HUDEP-2 (cell line): ENCODE results near the gene BUD13.

ENCODE experiments used
- DNase-seq, 76 experiments: peaks; one replicate each; lab custom pipeline; 2025; ENCODE audit not compliant: unreplicated experiment in 76 of 76; lab: John Stamatoyannopoulos, UW

Gene BUD13

DNA sequence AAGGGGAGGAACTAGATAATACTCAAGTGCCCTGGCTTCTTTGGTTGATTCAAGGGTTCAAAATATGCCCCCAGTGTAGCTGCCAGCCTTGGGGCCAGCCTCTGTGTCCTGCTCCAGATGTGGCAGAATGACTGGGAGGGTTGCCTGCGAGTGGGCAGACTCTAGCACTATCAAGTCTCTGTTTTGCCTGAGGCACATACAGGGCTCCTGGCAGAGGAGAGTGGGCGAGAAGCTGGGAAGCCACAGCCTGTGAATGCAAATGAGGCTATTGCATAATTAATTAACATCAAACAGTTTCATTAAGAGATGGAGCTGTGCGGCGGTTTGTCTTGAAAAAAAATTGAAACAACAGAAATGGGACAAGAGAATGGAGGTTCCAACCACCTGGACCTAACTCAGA, 50.8 kb downstream of the BUD13 start:
- no peak for DNase-seq

DNA sequence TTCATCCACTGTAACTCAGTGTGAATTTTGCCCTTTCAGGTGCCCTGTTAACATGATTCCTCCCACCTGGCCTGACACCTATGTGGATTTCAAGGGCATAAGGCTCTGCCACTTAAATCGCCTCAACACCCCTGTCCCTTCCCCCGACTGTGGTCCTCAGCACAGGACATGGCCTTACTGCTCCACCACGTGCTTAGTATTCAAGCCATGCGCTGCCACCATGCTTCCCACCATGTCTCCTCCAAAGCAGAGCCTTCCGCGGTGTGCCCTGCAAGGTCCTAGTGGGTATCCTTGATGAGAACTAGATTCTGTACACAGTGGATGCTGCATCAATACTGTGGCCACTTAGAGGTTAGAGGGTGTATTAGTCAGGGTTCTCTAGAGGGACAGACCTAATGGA, 51.9 kb downstream of the BUD13 start:
- DNase-seq = no peak

GRCh38 chr11:116718955-116719501, 53.8 kb downstream of the BUD13 start:
- DNase-seq = no peak

- DNase-seq = no peak
These were observed 56.2 kb downstream of the BUD13 start for GRCh38 chr11:116716621-116717020.

DNA sequence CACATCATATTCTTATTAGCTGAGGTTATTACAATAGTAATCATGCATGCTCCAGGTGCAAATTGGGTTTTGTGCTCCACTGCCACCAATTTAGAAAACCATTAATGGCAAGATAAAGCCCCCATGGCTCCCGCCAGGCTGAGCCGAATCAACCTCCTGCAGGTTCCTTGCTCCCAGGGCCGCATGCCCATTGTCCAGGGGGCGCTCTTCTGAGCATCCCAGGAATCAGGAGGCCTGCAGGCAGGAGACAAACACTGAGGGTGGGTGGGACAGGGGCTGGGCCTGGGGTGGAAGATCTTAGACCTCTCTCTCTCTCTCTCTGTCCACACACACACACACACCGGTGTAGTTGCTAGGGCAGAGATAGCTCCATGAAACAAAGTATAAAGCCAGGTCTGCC, 57.4 kb downstream of the BUD13 start:
- DNase-seq = no peak

- DNase-seq = no peak
These were observed 57.9 kb downstream of the BUD13 start for GRCh38 chr11:116714902-116715301.

- no peak for DNase-seq
These were observed 60.4 kb downstream of the BUD13 start for GRCh38 chr11:116712428-116712827.

- no peak for DNase-seq
These were observed 62.0 kb downstream of the BUD13 start for GRCh38 chr11:116710762-116711161.

GRCh38 chr11:116710001-116710674, 62.6 kb downstream of the BUD13 start:
- DNase-seq = no peak

- no peak for DNase-seq
These were observed 65.0 kb downstream of the BUD13 start for GRCh38 chr11:116707746-116708145.

DNA sequence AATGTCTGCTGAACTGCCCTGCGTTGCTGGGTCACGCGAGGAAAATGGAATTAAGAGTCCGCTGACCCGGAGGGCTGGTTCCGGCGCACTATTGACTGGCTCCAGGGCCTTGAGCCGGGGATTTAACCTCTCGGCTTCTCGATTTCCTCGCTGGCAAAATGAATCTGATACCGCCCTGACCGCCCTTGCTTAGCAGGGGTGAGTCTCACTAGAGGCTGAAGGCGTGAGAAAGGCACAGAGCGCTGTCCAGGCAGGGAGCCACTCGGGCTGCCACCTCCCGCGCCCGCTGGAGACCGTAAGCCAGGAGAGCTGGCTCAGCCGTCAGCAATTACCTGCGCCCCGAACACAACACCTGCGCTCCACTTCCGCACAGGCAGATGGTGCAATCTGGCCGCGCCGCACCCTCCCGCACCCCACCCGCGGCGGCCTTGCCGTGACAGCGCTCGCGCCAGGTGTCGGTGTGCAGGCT, 65.6 kb downstream of the BUD13 start:
- DNase-seq = no peak

- no peak for DNase-seq
These were observed 69.4 kb downstream of the BUD13 start for GRCh38 chr11:116703421-116703820.

DNA sequence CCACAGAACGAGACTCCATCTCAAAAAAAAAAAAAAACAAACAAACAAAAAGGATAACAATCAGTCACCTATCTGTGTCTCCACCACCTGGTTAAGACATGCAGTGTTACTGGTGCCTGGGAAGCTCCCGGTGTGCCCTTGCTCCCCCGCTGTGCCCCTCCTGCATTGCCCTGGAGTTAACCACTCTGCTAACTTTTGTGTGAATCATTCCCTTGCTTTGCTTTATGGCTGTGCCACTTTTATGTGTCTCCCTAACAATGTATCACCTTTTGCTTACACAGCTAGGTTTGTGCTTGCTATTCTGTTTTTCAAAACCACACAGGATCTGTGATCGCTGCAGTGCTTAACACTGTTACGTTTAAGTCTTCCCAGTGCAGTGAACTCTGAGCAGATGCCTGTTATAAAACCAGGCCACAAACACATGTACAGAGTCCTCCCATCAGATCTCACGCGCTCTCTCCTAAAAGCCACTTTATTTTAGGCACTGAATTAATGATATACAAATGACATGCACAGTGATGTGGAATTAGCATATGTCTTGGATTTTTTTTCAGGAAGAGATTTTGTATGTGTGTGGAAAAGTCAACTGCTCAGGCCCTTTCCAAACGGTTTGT, 69.9 kb downstream of the BUD13 start:
- DNase-seq = no peak

GRCh38 chr11:116701876-116702275, 70.9 kb downstream of the BUD13 start:
- no peak for DNase-seq

- no peak for DNase-seq
These were observed 71.4 kb downstream of the BUD13 start for GRCh38 chr11:116701297-116701801.

GRCh38 chr11:116700586-116701220, 72.1 kb downstream of the BUD13 start:
- DNase-seq = no peak
